MM.1S (cell line): Measurements from ENCODE around the gene FGFR2.

Experiments
- DNase-seq: peaks from one replicate; pipeline ENCODE4 v3.0.0-alpha.2; 2015
- H2AFZ ChIP-seq: fragments of 300-600 bp; sonication (generic); 2 replicates; pipeline ENCODE4 v1.6.0; 2016; ENCODE audit warnings: antibody characterized with exemption, low read length
- H3F3A ChIP-seq: fragments of 300-600 bp; sonication (generic); 2 replicates; pipeline ENCODE4 v1.6.1; 2016; ENCODE audit warnings: mild to moderate bottlenecking, antibody characterized with exemption, low read length, moderate library complexity, mixed read lengths; ENCODE audit not compliant: insufficient read depth
- H3K27ac ChIP-seq: fragments of 300-600 bp; sonication (generic); 2 replicates; pipeline ENCODE4 v1.5.1; 2016; ENCODE audit warnings: mild to moderate bottlenecking, low read length
- H3K27me3 ChIP-seq: fragments of 300-600 bp; sonication (generic); replicated peaks from 2 replicates; pipeline ENCODE4 v1.6.0; 2016; ENCODE audit warnings: low read length; ENCODE audit not compliant: insufficient read depth
- H3K36me3 ChIP-seq: fragments of 300-600 bp; sonication (generic); replicated peaks from 2 replicates; pipeline ENCODE4 v1.6.1; 2016; ENCODE audit warnings: mild to moderate bottlenecking, low read length, mixed read lengths; ENCODE audit not compliant: insufficient read depth
- H3K4me1 ChIP-seq: fragments of 300-600 bp; sonication (generic); 2 replicates; pipeline ENCODE4 v1.6.1; 2016; ENCODE audit warnings: low read length, mixed read lengths
- H3K4me2 ChIP-seq: fragments of 300-600 bp; sonication (generic); 2 replicates; pipeline ENCODE4 v1.6.0; 2016; ENCODE audit warnings: low read depth, low read length
- H3K4me3 ChIP-seq: fragments of 300-600 bp; sonication (generic); 2 replicates; pipeline ENCODE4 v1.5.1; 2016; ENCODE audit warnings: low read length, mixed read lengths
- H3K79me2 ChIP-seq: fragments of 300-600 bp; sonication (generic); 2 replicates; pipeline ENCODE4 v1.6.1; 2016; ENCODE audit warnings: mixed run types, low read length, mixed read lengths
- H3K9ac ChIP-seq: fragments of 300-600 bp; sonication (generic); 2 replicates; pipeline ENCODE4 v1.6.1; 2016; ENCODE audit warnings: low read length, mixed read lengths
- H3K9me2 ChIP-seq: fragments of 300-600 bp; sonication (generic); replicated peaks from 2 replicates; pipeline ENCODE4 v1.6.1; 2016; ENCODE audit warnings: mild to moderate bottlenecking, low read length, mixed read lengths; ENCODE audit not compliant: insufficient read depth
- H3K9me3 ChIP-seq: fragments of 300-600 bp; sonication (generic); replicated peaks from 2 replicates; pipeline ENCODE4 v1.6.1; 2016; ENCODE audit warnings: mild to moderate bottlenecking, low read length, mixed read lengths; ENCODE audit not compliant: insufficient read depth
- H4K20me1 ChIP-seq: fragments of 300-600 bp; sonication (generic); 2 replicates; pipeline ENCODE4 v1.6.1; 2016; ENCODE audit warnings: mild to moderate bottlenecking, low read length, moderate library complexity, mixed read lengths; ENCODE audit not compliant: insufficient read depth
- CTCF ChIP-seq: fragments of 300-600 bp; sonication (generic); IDR thresholded peaks from 2 replicates; pipeline ENCODE4 v1.5.1; 2016; ENCODE audit warnings: antibody characterized with exemption, low read length, mixed read lengths
- EZH2 ChIP-seq: fragments of 300-600 bp; sonication (generic); optimal IDR thresholded peaks from 2 replicates; pipeline ENCODE3; 2017; ENCODE audit warnings: low read depth, mild to moderate bottlenecking, antibody characterized with exemption, low read length, mixed read lengths
- EZH2phosphoT487 ChIP-seq: fragments of 300-600 bp; sonication (generic); IDR thresholded peaks from 2 replicates; pipeline ENCODE4 v1.6.1; 2018; ENCODE audit warnings: antibody characterized with exemption, low read length

The FGFR2 gene

GRCh38 chr10:121478556-121478955 lies 119.7 kb downstream of the FGFR2 start:
- Histone ChIP-seq H3K4me3 (no peak overlapping the region), H3F3A (no peaks in the 10 kb centered on the region), H3K27ac (no peak overlapping the region), H3K9ac (no peak overlapping the region), H3K36me3 (no peaks in the 10 kb centered on the region), H3K79me2 (no peaks in the 10 kb centered on the region), H4K20me1 (no peaks in the 10 kb centered on the region), H3K9me2 (no peaks in the 10 kb centered on the region), H3K4me2 (no peak overlapping the region), H3K9me3 (no peaks in the 10 kb centered on the region), H2AFZ (no peak overlapping the region), H3K4me1 (no peaks in the 10 kb centered on the region), H3K27me3 (no peaks in the 10 kb centered on the region)
- no peak for DNase-seq
- TF ChIP-seq CTCF, result no peak
- TF ChIP-seq EZH2phosphoT487, result no peak
- TF ChIP-seq EZH2, result no peak

DNA sequence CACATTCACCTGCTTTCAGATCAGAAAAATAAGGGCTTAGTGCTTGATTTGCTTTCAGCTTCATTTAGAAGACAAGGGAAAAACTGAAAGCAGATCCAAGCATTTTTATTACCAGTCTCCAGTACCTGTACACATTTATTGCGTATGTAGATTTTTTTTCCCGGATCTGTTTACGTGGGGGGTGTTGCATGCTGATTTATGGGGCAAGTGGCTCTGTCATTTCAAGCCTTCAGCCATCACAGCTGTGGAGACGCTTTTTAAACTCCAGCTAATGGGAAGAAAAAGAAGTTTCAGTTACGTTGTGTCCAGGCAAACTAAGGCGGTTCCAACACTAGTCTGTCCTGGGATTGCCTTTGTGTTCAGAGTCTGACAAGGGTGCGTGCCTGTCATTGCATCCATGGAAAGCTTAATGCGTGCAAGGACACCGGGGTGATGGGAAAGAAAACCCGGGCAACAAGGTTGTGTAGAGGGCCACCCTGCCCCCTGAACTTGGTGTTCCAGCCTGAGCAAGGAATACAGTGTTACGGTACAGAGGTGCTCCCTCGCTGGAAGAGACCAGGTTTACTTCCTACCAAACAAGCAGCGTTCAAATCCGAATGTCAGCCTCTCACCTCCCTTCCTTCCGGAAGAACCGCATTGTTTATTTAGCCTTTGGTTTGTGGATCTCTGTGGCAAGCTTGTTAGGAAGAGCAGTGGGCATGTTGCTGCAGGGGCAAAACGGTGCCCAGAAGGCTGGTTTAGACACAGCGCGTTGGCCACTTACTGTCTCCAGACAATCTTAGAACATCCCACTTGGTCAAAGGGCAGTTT lies 128.2 kb downstream of the FGFR2 start:
- no peaks in the 10 kb centered on the region for H3K36me3 ChIP-seq
- TF ChIP-seq EZH2, result no peak
- no peak for TF ChIP-seq EZH2phosphoT487
- TF ChIP-seq CTCF, result no peak
- H3K9me2 ChIP-seq, result no peaks in the 10 kb centered on the region
- H3K79me2 ChIP-seq, result no peaks in the 10 kb centered on the region
- H3K27me3 ChIP-seq, result no peaks in the 10 kb centered on the region
- H2AFZ ChIP-seq, result no peak overlapping the region
- no peak overlapping the region for H3K4me2 ChIP-seq
- no peaks in the 10 kb centered on the region for H4K20me1 ChIP-seq
- H3F3A ChIP-seq, result no peaks in the 10 kb centered on the region
- no peak for DNase-seq
- H3K4me1 ChIP-seq, result no peaks in the 10 kb centered on the region
- no peaks in the 10 kb centered on the region for H3K9me3 ChIP-seq
- no peak overlapping the region for H3K4me3 ChIP-seq
- no peak overlapping the region for H3K27ac ChIP-seq
- H3K9ac ChIP-seq, result no peak overlapping the region

DNA sequence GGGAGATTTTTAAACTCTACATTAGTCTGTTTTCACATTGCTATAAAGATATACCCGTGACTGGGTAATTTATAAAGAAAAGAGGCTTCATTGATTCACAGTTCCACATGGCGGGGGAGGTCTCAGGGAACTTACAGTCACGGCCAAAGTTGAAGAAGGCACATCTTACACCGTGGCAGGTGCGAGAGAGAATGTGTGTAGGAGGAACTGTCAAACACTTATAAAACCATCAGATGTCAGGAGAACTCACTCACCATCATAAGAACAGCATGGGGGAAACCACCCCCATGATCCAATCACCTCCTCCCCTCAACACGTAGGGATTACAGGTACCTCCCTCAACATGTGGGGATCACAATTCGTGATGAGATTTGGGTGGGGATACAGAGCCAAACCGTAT lies 129.5 kb downstream of the FGFR2 start:
- Histone ChIP-seq H2AFZ (no peak overlapping the region), H3K9me3 (no peaks in the 10 kb centered on the region), H3K79me2 (no peaks in the 10 kb centered on the region), H3K9ac (no peak overlapping the region), H3K27me3 (no peaks in the 10 kb centered on the region), H3K4me2 (no peak overlapping the region), H3F3A (no peaks in the 10 kb centered on the region), H3K9me2 (no peaks in the 10 kb centered on the region), H4K20me1 (no peaks in the 10 kb centered on the region), H3K27ac (no peak overlapping the region), H3K4me1 (no peaks in the 10 kb centered on the region), H3K36me3 (no peaks in the 10 kb centered on the region), H3K4me3 (no peak overlapping the region)
- no peak for TF ChIP-seq CTCF
- TF ChIP-seq EZH2phosphoT487, result no peak
- no peak for TF ChIP-seq EZH2
- no peak for DNase-seq
